Right atrium auricular region (tissue), 2 donors: ENCODE results near the gene CAMK4. TPM values are rescaled to one million over a fixed set of nuclear protein-coding genes. Genes with fewer than 3 reads are reported as not detected.

ENCODE experiments used
- DNase-seq: peaks from one replicate; pipeline ENCODE4 v3.0.0-alpha.2; 2019; ENCODE audit warnings: low spot score
- H3K27ac ChIP-seq, 2 donors: fragments of 200-600 bp; sonication (generic); 1 replicate in 1 of 2; 2 replicates in 1 of 2; pipeline ENCODE4 v1.5.1; 2016 to 2019
- H3K27me3 ChIP-seq, 2 donors: fragments of 200-600 bp; sonication (generic); one replicate each; pipeline versions ENCODE4 v1.5.1 to v1.6.0; 2017 to 2019
- H3K36me3 ChIP-seq: fragments of 200-600 bp; sonication (generic); one replicate; pipeline ENCODE4 v1.5.1; 2016
- H3K4me1 ChIP-seq, 2 donors: fragments of 200-600 bp; sonication (generic); one replicate each; pipeline versions ENCODE4 v1.5.1 to v1.6.0; 2017 to 2019
- H3K4me3 ChIP-seq, 2 donors: fragments of 200-600 bp; sonication (generic); 1 replicate in 1 of 2; 2 replicates in 1 of 2; pipeline ENCODE4 v1.5.1; 2017 to 2019; ENCODE audit warnings: mild to moderate bottlenecking in 1 of 2, moderate library complexity in 1 of 2
- H3K9me3 ChIP-seq, 2 donors: fragments of 200-600 bp; sonication (generic); one replicate each; pipeline ENCODE4 v1.5.1; 2019
- CTCF ChIP-seq, 2 donors: fragments of 200-600 bp; sonication (generic); IDR thresholded peaks; one replicate each; pipeline ENCODE4 v1.5.1; 2019; ENCODE audit warnings: antibody characterized with exemption in 2 of 2
- total RNA-seq, 2 donors: library from RNA; depleted of rRNA; stranded (reverse); fragments of >200 nt; gene quantifications; one replicate each; pipeline ENCODE4 v1.1.0, GENCODE V29; 2016

Gene CAMK4
- total RNA-seq, 2 donors from 2014 or later: 0.11 to 0.67 TPM

- TF ChIP-seq CTCF (IDR thresholded peaks at IDR 0.05): no peak
- no peak overlapping the region for H3K4me3 ChIP-seq
- DNase-seq: no peak
- H3K9me3 ChIP-seq: no peaks in the 10 kb centered on the region
- no peaks in the 10 kb centered on the region for H3K4me1 ChIP-seq
- H3K27ac ChIP-seq: no peak overlapping the region
- no peaks in the 10 kb centered on the region for H3K36me3 ChIP-seq
- no peaks in the 10 kb centered on the region for H3K27me3 ChIP-seq
Observed at GRCh38 chr5:111518777-111519176, 294.6 kb downstream of the CAMK4 start.

DNA sequence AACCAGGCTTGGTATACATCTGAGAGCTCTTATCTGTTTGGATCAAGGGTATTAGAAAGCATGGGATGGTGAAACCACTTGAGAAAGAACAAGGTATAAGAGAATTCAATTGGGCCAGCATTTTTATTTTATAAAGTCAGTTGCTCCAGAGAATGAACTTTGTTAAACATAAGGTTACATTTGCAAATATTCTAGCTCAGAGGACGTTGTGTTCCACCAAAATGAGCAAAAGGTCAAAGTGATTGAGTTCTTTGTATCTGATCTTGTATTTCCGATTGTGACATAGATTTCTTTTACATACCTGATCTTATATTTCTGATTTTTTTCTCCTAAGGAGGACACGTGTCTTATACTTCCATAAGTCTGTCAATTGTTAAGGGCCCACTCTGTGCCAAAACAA lies 296.7 kb downstream of the CAMK4 start:
- H3K4me1 ChIP-seq: no peaks in the 10 kb centered on the region

DNA sequence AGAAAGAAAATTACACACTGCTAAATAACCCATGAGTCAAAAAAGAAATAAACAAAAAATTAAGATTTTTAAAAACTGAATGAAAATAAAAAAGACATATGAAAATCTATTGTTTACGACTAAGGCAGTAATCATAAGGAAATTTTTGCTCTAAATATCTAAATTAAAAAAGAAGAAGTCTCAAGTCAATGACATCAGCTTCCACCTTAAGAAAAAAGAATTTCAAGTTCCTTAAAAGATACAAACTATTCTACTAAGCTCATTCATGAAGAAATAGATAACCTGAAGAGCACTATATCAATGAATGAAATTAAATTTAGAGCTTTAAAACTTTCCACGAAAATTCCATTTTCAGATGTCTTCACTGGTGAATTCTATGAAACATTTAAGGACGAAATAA lies 303.9 kb downstream of the CAMK4 start:
- Histone ChIP-seq H3K9me3 (no peaks in the 10 kb centered on the region), H3K27me3 (no peaks in the 10 kb centered on the region), H3K4me1 (no peaks in the 10 kb centered on the region), H3K4me3 (no peak overlapping the region), H3K27ac (no peak overlapping the region), H3K36me3 (no peaks in the 10 kb centered on the region)
- no peak for DNase-seq
- no peak for TF ChIP-seq CTCF (IDR thresholded peaks at IDR 0.05)

More for the DNA sequence above, 296.7 kb downstream of the CAMK4 start:
- Histone ChIP-seq H3K27ac (no peak overlapping the region), H3K4me3 (no peak overlapping the region), H3K36me3 (no peaks in the 10 kb centered on the region), H3K27me3 (no peaks in the 10 kb centered on the region), H3K9me3 (no peaks in the 10 kb centered on the region)
- no peak for TF ChIP-seq CTCF (IDR thresholded peaks at IDR 0.05)
- DNase-seq: no peak

- H3K27me3 ChIP-seq: no peaks in the 10 kb centered on the region
Observed at GRCh38 chr5:111530298-111530740, 306.1 kb downstream of the CAMK4 start.

DNA sequence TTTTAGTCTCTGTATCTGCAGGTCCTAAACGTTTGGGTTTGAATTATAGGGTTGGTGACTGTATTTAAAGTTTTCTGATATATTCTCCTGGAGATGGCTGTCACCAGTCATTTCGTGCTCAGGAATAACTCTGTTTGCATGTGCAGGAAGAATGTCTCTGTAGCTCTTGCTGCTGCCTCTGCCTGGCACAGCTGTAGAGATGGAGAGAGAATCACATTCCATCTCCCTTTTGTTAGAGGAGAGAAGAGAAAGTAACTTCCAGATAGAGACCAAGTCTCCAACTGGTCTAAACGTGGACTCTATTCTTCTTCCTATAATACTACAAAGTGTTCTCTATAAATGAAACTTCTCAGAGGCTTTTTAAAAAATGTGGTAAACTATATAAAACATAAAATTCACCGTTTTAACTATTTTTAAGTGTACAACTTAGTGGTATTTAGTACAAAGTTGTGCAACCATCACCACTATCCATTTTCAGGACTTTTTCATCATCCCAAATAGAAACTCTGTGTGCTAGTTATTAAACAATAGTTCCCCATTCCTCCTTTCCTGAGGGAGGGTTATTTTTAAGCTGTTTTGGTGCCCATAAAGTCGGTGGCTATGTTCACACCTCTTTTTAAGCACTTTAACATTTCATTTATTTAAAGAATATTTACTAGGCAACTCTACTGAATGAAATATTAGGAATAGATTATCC lies 308.9 kb downstream of the CAMK4 start:
- no peak overlapping the region for H3K27ac ChIP-seq
- peaks cover 0 to 9% of the 10 kb centered on the region in 2 donors for H3K9me3 ChIP-seq
- no peaks in the 10 kb centered on the region for H3K36me3 ChIP-seq
- H3K27me3 ChIP-seq: no peaks in the 10 kb centered on the region
- no peaks in the 10 kb centered on the region for H3K4me1 ChIP-seq
- no peak overlapping the region for H3K4me3 ChIP-seq
- no peak for DNase-seq
- no peak for TF ChIP-seq CTCF (IDR thresholded peaks at IDR 0.05)

More at GRCh38 chr5:111530298-111530740, 306.1 kb downstream of the CAMK4 start:
- Histone ChIP-seq H3K4me3 (no peak overlapping the region), H3K27ac (peak overlapping the region in 1 of 2 donors; percentile 7), H3K4me1 (no peaks in the 10 kb centered on the region), H3K9me3 (peaks cover 0 to 9% of the 10 kb centered on the region in 2 donors), H3K36me3 (no peaks in the 10 kb centered on the region)
- DNase-seq: peak; percentile 81
- TF ChIP-seq CTCF (IDR thresholded peaks at IDR 0.05): no peak
